Measurements from ENCODE around the gene KCTD20. TPM values are rescaled to one million over a fixed set of nuclear protein-coding genes. Genes with fewer than 3 reads are reported as not detected.

Gene KCTD20
- total and polyA plus RNA-seq, 10 of the 15 experiments (the other 5 are each of a cell fraction or from before 2014, with no cell fraction given) = 18.1 to 77.0 (median 50.5) TPM

GRCh38 chr6:36506611-36507010, 63.8 kb downstream of the KCTD20 start:
- DNase-seq (ENCODE audit: low read depth, low spot score) (no peak), ATAC-seq (no peak), FAIRE-seq (no peak)
- Histone ChIP-seq H3K9me3 (replicated peaks; ENCODE audit: control insufficient read depth, insufficient read depth, low read length) (no peaks in the 10 kb centered on the region), H2AFZ (ENCODE audit: control insufficient read depth, low read depth, low read length) (no peak overlapping the region), H3K27ac (ENCODE audit: control insufficient read depth, insufficient read depth) (no peak overlapping the region), H3K4me2 (ENCODE audit: control insufficient read depth, insufficient read depth) (no peak overlapping the region), H3K9ac (ENCODE audit: control insufficient read depth, insufficient read depth, low read length) (no peak overlapping the region), H3K36me3 (ENCODE audit: control insufficient read depth in 2 of 2, insufficient read depth in 2 of 2, low read length in 1 of 2) (peaks cover 5 to 7% of the 10 kb centered on the region in 2 experiments; a peak in 1 of 4 replicates), H3K4me3 (no peak overlapping the region), H3K27me3 (replicated peaks in 1 of 2; ENCODE audit: control insufficient read depth in 2 of 2, insufficient read depth in 2 of 2, low read length in 1 of 2) (no peaks in the 10 kb centered on the region), H3K79me2 (ENCODE audit: control insufficient read depth, insufficient read depth, low read length) (no peaks in the 10 kb centered on the region), H4K20me1 (ENCODE audit: control insufficient read depth, insufficient read depth) (no peaks in the 10 kb centered on the region), H3K4me1 (ENCODE audit: control insufficient read depth, insufficient read depth, low read length) (no peaks in the 10 kb centered on the region)
- 92% methylated on average over 2 of the region's 2 CpGs for WGBS (ENCODE audit: insufficient coverage, insufficient replicate concordance, low lambda C conversion rate, missing lambda C conversion rate)
- no TSS peak for BruUV-seq (replicated peaks)
- RAD21 ChIA-PET (ENCODE audit: unreplicated experiment) = no interaction called here
- POLR2A ChIA-PET = no interaction called here
- SMC1A ChIA-PET (ENCODE audit: uncharacterized antibody, unreplicated experiment) = interaction anchor here (1.2 to 1.7 kb wide), 3 partner anchors 12 to 74 kb away, joined by 3 to 6 read pairs (median 6); no protein-coding TSS in a partner anchor
- CTCF ChIA-PET = interaction anchor here (1.0 kb wide), 1 partner anchor 41 kb away, joined by 3 read pairs; no protein-coding TSS in a partner anchor
- intact Hi-C loops (cut with micrococcal nuclease; ENCODE audit: unreplicated experiment) (no loop called here), in situ Hi-C loops (cut with MboI) (no loop called here)
- no peak for TF ChIP-seq MAX (IDR thresholded peaks at IDR 0.05; ENCODE audit: low read depth, low read length)
- no peak for TF ChIP-seq SIN3A (IDR thresholded peaks at IDR 0.05; ENCODE audit: low read depth, low read length)
- TF ChIP-seq POLR2A (IDR thresholded peaks at IDR 0.05; ENCODE audit: low read depth, low read length) = no peak
- TF ChIP-seq RELA (IDR thresholded peaks at IDR 0.05; ENCODE audit: borderline replicate concordance, partially characterized antibody) = no peak
- no peak for TF ChIP-seq FOS (IDR thresholded peaks at IDR 0.05; ENCODE audit: borderline replicate concordance, extremely low read depth, insufficient read length)
- no peak for TF ChIP-seq FOXK2 (IDR thresholded peaks at IDR 0.05)
- TF ChIP-seq CEBPB (IDR thresholded peaks at IDR 0.05; ENCODE audit: borderline replicate concordance in 1 of 2, low read depth in 2 of 2, low read length in 2 of 2) = no peak
- no peak for TF ChIP-seq TCF3 (IDR thresholded peaks at IDR 0.05; ENCODE audit: borderline replicate concordance, insufficient read depth, low read depth, low read length)
- no peak for TF ChIP-seq HSF1 (IDR thresholded peaks at IDR 0.05; ENCODE audit: low read depth, low read length)
- no peak for TF ChIP-seq MYB (IDR thresholded peaks at IDR 0.05; ENCODE audit: borderline replicate concordance, low read depth, low read length)
- no peak for TF ChIP-seq SMC3 (IDR thresholded peaks at IDR 0.05; ENCODE audit: borderline replicate concordance, low read length)
- TF ChIP-seq SUZ12 (IDR thresholded peaks at IDR 0.05; ENCODE audit: unreplicated experiment) = no peak
- TF ChIP-seq CEBPZ (IDR thresholded peaks at IDR 0.05; ENCODE audit: low read depth, low read length) = no peak
- no peak for TF ChIP-seq POLR2AphosphoS2 (IDR thresholded peaks at IDR 0.05; ENCODE audit: low read depth, low read length)
- no peak for TF ChIP-seq PRDM15 (CRISPR knock-in tag; IDR thresholded peaks at IDR 0.05)
- TF ChIP-seq RBBP5 (conservative IDR thresholded peaks at IDR 0.05) = no peak
- TF ChIP-seq ZNF274 (IDR thresholded peaks at IDR 0.05; ENCODE audit: insufficient read depth, insufficient read length) = no peak
